ENCODE results near the gene MYO19.
"Not testable (repeated sequence)": the region's sequence is repeated elsewhere in the genome, so short reads cannot be mapped to it uniquely, and the experiment has no call there.

The MYO19 gene

GRCh38 chr17:36459601-36460000, 75.1 kb downstream of the MYO19 start:
- DNase-seq = no peak

- DNase-seq = no peak
These were observed 75.6 kb downstream of the MYO19 start for GRCh38 chr17:36459045-36459444.

GRCh38 chr17:36457701-36458100, 77.0 kb downstream of the MYO19 start:
- not testable (repeated sequence) for DNase-seq

- not testable (repeated sequence) for DNase-seq
These were observed 81.8 kb downstream of the MYO19 start for GRCh38 chr17:36452888-36453287.

GRCh38 chr17:36449997-36450396, 84.7 kb downstream of the MYO19 start:
- DNase-seq = not testable (repeated sequence)
